GM23248 (cell line): Measurements from ENCODE around the gene REC114. TPM values are rescaled to one million over a fixed set of nuclear protein-coding genes. Genes with fewer than 3 reads are reported as not detected.

Source experiments
- DNase-seq: peaks from one replicate; pipeline ENCODE4 v3.0.0-alpha.2; 2015
- H2AFZ ChIP-seq: fragments of 200-600 bp; sonication (generic); 2 replicates; pipeline ENCODE4 v1.6.1; 2016; ENCODE audit warnings: antibody characterized with exemption
- H3F3A ChIP-seq: fragments of 200-600 bp; sonication (generic); 2 replicates; pipeline ENCODE4 v1.6.1; 2016; ENCODE audit warnings: mild to moderate bottlenecking, antibody characterized with exemption, mixed run types; ENCODE audit not compliant: insufficient read depth
- H3K27ac ChIP-seq: fragments of 200-600 bp; sonication (generic); 2 replicates; pipeline ENCODE4 v1.5.1; 2016; ENCODE audit warnings: mild to moderate bottlenecking
- H3K27me3 ChIP-seq: fragments of 200-600 bp; sonication (generic); replicated peaks from 2 replicates; pipeline ENCODE4 v1.6.1; 2016; ENCODE audit warnings: mild to moderate bottlenecking; ENCODE audit not compliant: insufficient read depth
- H3K36me3 ChIP-seq: fragments of 200-600 bp; sonication (generic); 2 replicates; pipeline ENCODE4 v1.6.1; 2016; ENCODE audit warnings: low read depth, mild to moderate bottlenecking
- H3K4me1 ChIP-seq: fragments of 200-600 bp; sonication (generic); 2 replicates; pipeline ENCODE4 v1.6.1; 2016; ENCODE audit warnings: mild to moderate bottlenecking; ENCODE audit not compliant: insufficient read depth
- H3K4me2 ChIP-seq: fragments of 200-600 bp; sonication (generic); one replicate; pipeline ENCODE4 v1.6.1; 2016; ENCODE audit warnings: mild to moderate bottlenecking; ENCODE audit not compliant: unreplicated experiment
- H3K4me3 ChIP-seq: fragments of 200-600 bp; sonication (generic); 2 replicates; pipeline ENCODE4 v1.5.1; 2016; ENCODE audit warnings: mild to moderate bottlenecking
- H3K79me2 ChIP-seq: fragments of 200-600 bp; sonication (generic); 2 replicates; pipeline ENCODE4 v1.6.1; 2016; ENCODE audit warnings: mild to moderate bottlenecking; ENCODE audit not compliant: insufficient read depth
- H3K9ac ChIP-seq: fragments of 200-600 bp; sonication (generic); 2 replicates; pipeline ENCODE4 v1.6.1; 2016; ENCODE audit warnings: mild to moderate bottlenecking
- H3K9me2 ChIP-seq: fragments of 200-600 bp; sonication (generic); 2 replicates; pipeline ENCODE4 v1.6.1; 2016; ENCODE audit warnings: mixed run types, mild to moderate bottlenecking, moderate library complexity; ENCODE audit not compliant: insufficient read depth
- H3K9me3 ChIP-seq: fragments of 200-600 bp; sonication (generic); one replicate; pipeline ENCODE4 v1.6.1; 2017; ENCODE audit warnings: low read depth
- H4K20me1 ChIP-seq: fragments of 200-600 bp; sonication (generic); 2 replicates; pipeline ENCODE4 v1.6.0; 2016; ENCODE audit not compliant: insufficient read depth
- EZH2 ChIP-seq: fragments of 200-600 bp; sonication (generic); IDR thresholded peaks from 2 replicates; pipeline ENCODE4 v1.6.1; 2018; ENCODE audit warnings: antibody characterized with exemption, mild to moderate bottlenecking; ENCODE audit not compliant: insufficient read depth, poor library complexity, severe bottlenecking
- EZH2phosphoT487 ChIP-seq: fragments of 200-600 bp; sonication (generic); IDR thresholded peaks from 2 replicates; pipeline ENCODE4 v1.6.1; 2018; ENCODE audit warnings: antibody characterized with exemption, moderate library complexity, mild to moderate bottlenecking, low read depth; ENCODE audit not compliant: insufficient read depth
- WGBS, 2 experiments: methylation state at CpG; one replicate each; pipeline ENCODE4 v1.1.6; 2015 to 2017; ENCODE audit warnings: low lambda C conversion rate in 2 of 2, low coverage in 1 of 2; ENCODE audit errors: missing lambda C conversion rate in 2 of 2; 5-methylcytosine and 5-hydroxymethylcytosine counted together
- in situ Hi-C: fragments of 300-500 bp; cut with MboI; formaldehyde crosslinking; loops from 2 replicates; pipeline ENCODE4 v1.15.0; 2020
- polyA plus RNA-seq: library from polyadenylated mRNA; unstranded; fragments of >200 nt; fragmentation: Nextera tagmentation; extraction: Ambion mirVana; gene quantifications from 2 replicates; pipeline ENCODE4 v1.2.1, GENCODE V29; 2016
- total RNA-seq: library from RNA; depleted of rRNA; stranded (reverse); fragments of >200 nt; shearing (Covaris generic); gene quantifications from 2 replicates; pipeline ENCODE4 v1.2.3, GENCODE V29; 2014

The REC114 gene
- total and polyA plus RNA-seq, 2 experiments from 2014 or later: not detected

GRCh38 chr15:73467758-73468157 is 24.8 kb downstream of the REC114 start:
- Histone ChIP-seq H3F3A (no peaks in the 10 kb centered on the region), H4K20me1 (no peaks in the 10 kb centered on the region), H3K27me3 (peaks cover 31% of the 10 kb centered on the region; the same call in 1 of the 2 replicates), H3K79me2 (no peaks in the 10 kb centered on the region), H3K9me2 (no peaks in the 10 kb centered on the region), H3K4me2 (no peak overlapping the region), H3K4me3 (no peak overlapping the region), H3K4me1 (no peaks in the 10 kb centered on the region), H3K27ac (no peak overlapping the region), H2AFZ (no peak overlapping the region), H3K36me3 (no peaks in the 10 kb centered on the region), H3K9ac (no peak overlapping the region), H3K9me3 (no peaks in the 10 kb centered on the region)
- no peak for DNase-seq
- 42 to 56% methylated on average over 3 of the region's 3 CpGs for WGBS, 2 experiments
- in situ Hi-C loops: no loop called here
- no peak for TF ChIP-seq EZH2
- TF ChIP-seq EZH2phosphoT487: no peak

- Histone ChIP-seq H3K27ac (no peak overlapping the region), H3K36me3 (no peaks in the 10 kb centered on the region), H3F3A (no peaks in the 10 kb centered on the region), H3K4me2 (no peak overlapping the region), H2AFZ (no peak overlapping the region), H3K4me3 (no peak overlapping the region), H3K9ac (no peak overlapping the region), H4K20me1 (no peaks in the 10 kb centered on the region), H3K9me3 (no peaks in the 10 kb centered on the region), H3K9me2 (no peaks in the 10 kb centered on the region), H3K4me1 (no peaks in the 10 kb centered on the region), H3K79me2 (no peaks in the 10 kb centered on the region), H3K27me3 (peaks cover 24% of the 10 kb centered on the region; the same call in 1 of the 2 replicates)
- TF ChIP-seq EZH2 (no peak), EZH2phosphoT487 (no peak)
- no peak for DNase-seq
- 48 to 51% methylated on average over 5 of the region's 5 CpGs for WGBS, 2 experiments
- in situ Hi-C loops: loop anchor here (5.0 kb wide), 1 partner anchor 53 kb away; no protein-coding TSS in a partner anchor
Measured at GRCh38 chr15:73474785-73475184, 31.8 kb downstream of the REC114 start.

GRCh38 chr15:73476704-73477216 is 33.8 kb downstream of the REC114 start:
- WGBS, 2 experiments: 51 to 53% methylated on average over 7 of the region's 7 CpGs
- Histone ChIP-seq H3K36me3 (no peaks in the 10 kb centered on the region), H3K4me2 (no peak overlapping the region), H3F3A (no peaks in the 10 kb centered on the region), H3K9ac (no peak overlapping the region), H3K79me2 (no peaks in the 10 kb centered on the region), H3K27ac (no peak overlapping the region), H2AFZ (no peak overlapping the region), H3K9me2 (no peaks in the 10 kb centered on the region), H3K4me1 (no peaks in the 10 kb centered on the region), H3K9me3 (no peaks in the 10 kb centered on the region), H3K4me3 (no peak overlapping the region), H3K27me3 (peaks cover 8% of the 10 kb centered on the region; the same call in 1 of the 2 replicates), H4K20me1 (no peaks in the 10 kb centered on the region)
- no peak for DNase-seq
- no peak for TF ChIP-seq EZH2phosphoT487
- no peak for TF ChIP-seq EZH2
- in situ Hi-C loops: loop anchor here (5.0 kb wide), 1 partner anchor 51 kb away; no protein-coding TSS in a partner anchor

- no peaks in the 10 kb centered on the region for H3K9me3 ChIP-seq
- TF ChIP-seq EZH2 (no peak), EZH2phosphoT487 (no peak)
Measured at GRCh38 chr15:73480050-73480449, 37.1 kb downstream of the REC114 start.

More at GRCh38 chr15:73480050-73480449, 37.1 kb downstream of the REC114 start:
- Histone ChIP-seq H3F3A (no peaks in the 10 kb centered on the region), H3K4me2 (no peak overlapping the region), H3K79me2 (no peaks in the 10 kb centered on the region), H3K36me3 (no peaks in the 10 kb centered on the region), H4K20me1 (no peaks in the 10 kb centered on the region), H2AFZ (no peak overlapping the region), H3K4me3 (no peak overlapping the region), H3K4me1 (no peaks in the 10 kb centered on the region), H3K9ac (no peak overlapping the region), H3K27ac (no peak overlapping the region), H3K9me2 (no peaks in the 10 kb centered on the region), H3K27me3 (no peaks in the 10 kb centered on the region)
- no peak for DNase-seq
- 34 to 37% methylated on average over 1 of the region's 1 CpG for WGBS, 2 experiments
- in situ Hi-C loops: no loop called here
